AG09319 (cell line): ENCODE measurements around the gene GRK7.

Experiments
- DNase-seq: peaks from one replicate; pipeline ENCODE4 v3.0.0-alpha.2; 2010; ENCODE audit warnings: low read depth; ENCODE audit errors: extremely low read depth
- CTCF ChIP-seq: IDR thresholded peaks from 2 replicates; pipeline ENCODE4 v1.5.1; 2011; ENCODE audit warnings: low read depth, mild to moderate bottlenecking, inconsistent platforms, low read length, moderate library complexity

Gene GRK7

GRCh38 chr3:141804447-141804777 is 41.2 kb downstream of the GRK7 start:
- DNase-seq, result no peak
- TF ChIP-seq CTCF, result no peak

- no peak for TF ChIP-seq CTCF
- DNase-seq, result no peak
These were observed 41.8 kb downstream of the GRK7 start for GRCh38 chr3:141804778-141805639.

- no peak for TF ChIP-seq CTCF
- no peak for DNase-seq
These were observed 44.2 kb downstream of the GRK7 start for GRCh38 chr3:141807277-141808033.

GRCh38 chr3:141808586-141808985 is 45.4 kb downstream of the GRK7 start:
- TF ChIP-seq CTCF, result no peak
- DNase-seq, result no peak

GRCh38 chr3:141810161-141810560 is 47.0 kb downstream of the GRK7 start:
- no peak for TF ChIP-seq CTCF
- DNase-seq, result no peak

GRCh38 chr3:141811348-141811747 is 48.1 kb downstream of the GRK7 start:
- no peak for TF ChIP-seq CTCF
- no peak for DNase-seq

GRCh38 chr3:141812084-141812483 is 48.9 kb downstream of the GRK7 start:
- DNase-seq, result no peak
- no peak for TF ChIP-seq CTCF
